Esophagus squamous epithelium (tissue), 5 donors: ENCODE measurements around the gene GRIN2C. TPM values are rescaled to one million over a fixed set of nuclear protein-coding genes. Genes with fewer than 3 reads are reported as not detected.
A peak's percentile ranks its signal among the peaks of the same experiment; 100 is the strongest.

ENCODE experiments used
- DNase-seq: peaks from one replicate; lab custom pipeline; 2025; lab: John Stamatoyannopoulos, UW
- H3K27ac ChIP-seq, 4 donors: fragments of 200-600 bp; sonication (generic); one replicate each; pipeline ENCODE4 v1.5.1; 2016 to 2019; ENCODE audit warnings: mild to moderate bottlenecking in 1 of 4
- H3K27me3 ChIP-seq, 4 donors: fragments of 200-600 bp; sonication (generic); 1 replicate in 3 of 4; 2 replicates in 1 of 4; pipeline versions ENCODE4 v1.5.1 to v1.6.0; 2017 to 2021; ENCODE audit warnings: antibody characterized with exemption in 1 of 4
- H3K36me3 ChIP-seq, 3 donors: fragments of 200-600 bp; sonication (generic); one replicate each; pipeline ENCODE4 v1.5.1; 2016 to 2019
- H3K4me1 ChIP-seq, 3 donors: fragments of 200-600 bp; sonication (generic); one replicate each; pipeline ENCODE4 v1.5.1; 2017 to 2019
- H3K4me3 ChIP-seq, 4 donors: fragments of 200-600 bp; sonication (generic); 1 replicate in 3 of 4; 2 replicates in 1 of 4; pipeline ENCODE4 v1.5.1; 2016 to 2019; ENCODE audit warnings: mild to moderate bottlenecking in 2 of 4, moderate library complexity in 1 of 4
- H3K9me3 ChIP-seq, 3 donors: fragments of 200-600 bp; sonication (generic); one replicate each; pipeline ENCODE4 v1.5.1; 2016 to 2019
- POLR2A ChIP-seq, 4 donors: fragments of 450-650 bp; IDR thresholded peaks; one replicate each; pipeline ENCODE4 v1.6.1; 2017; ENCODE audit warnings: antibody characterized with exemption in 4 of 4, mild to moderate bottlenecking in 4 of 4, moderate library complexity in 3 of 4
- WGBS, 2 donors: methylation state at CpG; one replicate each; pipeline ENCODE4 v1.1.5; 2018; 5-methylcytosine and 5-hydroxymethylcytosine counted together
- intact Hi-C: fragments of 100-400 bp; cut with DNase I; formaldehyde crosslinking; loops from one replicate; pipeline ENCODE4 v1.15.0; 2022
- total RNA-seq, 4 donors: library from RNA; depleted of rRNA; stranded (reverse); fragments of >200 nt; gene quantifications; one replicate each; pipeline ENCODE4 v1.1.0, GENCODE V29; 2016
- TF ChIP-seq, protein P1 (sequence below), 6 experiments: fragments of 450-650 bp in 4 of 6; fragments of 200-600 bp in 2 of 6; sonication (generic) in 2 of 6; IDR thresholded peaks; one replicate each; pipeline ENCODE4 v1.5.1; 2016 to 2019; ENCODE audit warnings: antibody characterized with exemption in 6 of 6, mild to moderate bottlenecking in 4 of 6, moderate library complexity in 4 of 6
- donor health status: DM: yes; HTN: yes; CAD: no.

Gene GRIN2C
- total RNA-seq, 4 donors from 2014 or later, result 0.13 to 4.6 (median 0.19) TPM; not detected in 1

DNA sequence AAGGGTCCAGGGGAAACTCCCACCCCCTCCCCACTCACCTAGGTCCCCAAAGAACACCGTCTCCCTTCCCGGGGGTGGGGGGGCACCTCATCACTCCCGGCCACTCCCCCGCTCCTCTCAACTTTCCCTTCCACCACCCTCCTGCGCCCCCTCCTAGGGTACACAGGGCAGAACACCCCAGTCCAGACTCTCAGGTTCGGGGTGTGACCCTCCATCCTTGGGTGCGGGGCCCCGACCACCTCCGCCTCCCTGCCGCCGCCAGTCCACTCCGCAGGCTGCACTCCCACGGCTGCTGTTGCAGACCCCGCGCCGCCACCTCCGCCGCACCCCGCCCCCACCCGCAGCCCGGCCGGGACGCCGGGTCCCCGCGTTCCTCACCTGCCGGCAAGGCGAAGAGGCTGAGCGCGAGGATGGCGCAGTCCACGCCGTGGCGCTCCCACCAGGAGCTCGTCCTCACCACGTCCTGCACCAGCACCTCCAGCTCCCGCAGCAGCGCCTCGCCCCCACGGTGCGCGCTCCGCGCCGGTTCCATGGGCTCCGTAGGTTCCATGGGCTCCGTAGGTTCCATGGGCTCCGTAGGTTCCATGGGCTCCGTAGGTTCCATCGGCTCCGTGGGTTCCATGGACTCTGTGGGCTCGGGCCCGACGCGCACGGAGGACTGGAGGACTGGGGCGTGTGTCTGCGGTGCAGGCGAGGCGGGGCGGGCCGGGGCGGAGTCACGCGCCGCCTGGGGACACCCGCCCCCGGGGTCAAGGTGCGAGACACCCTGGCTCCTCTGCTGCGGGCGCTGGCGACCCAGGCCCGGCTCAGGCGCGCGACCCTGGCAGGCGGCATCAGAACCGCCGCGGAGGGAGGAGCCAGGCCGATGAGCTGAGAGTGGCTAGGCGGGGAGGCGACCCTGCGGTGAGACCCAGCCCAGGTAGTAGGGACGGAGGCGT is 33.6 kb upstream of the GRIN2C start, which contains the start of gene FADS6:
Gene FADS6, minus strand, starts transcription at position 660 of the 938 bp plus-strand sequence. Its CDS starts 38 bp downstream, at position 622.
- no peak for TF ChIP-seq POLR2A (IDR thresholded peaks at IDR 0.05)
- Histone ChIP-seq H3K4me1 (peaks cover 9 to 19% (median 10%) of the 10 kb centered on the region in 3 donors), H3K27me3 (peaks cover 0 to 65% (median 3%) of the 10 kb centered on the region in 4 donors), H3K36me3 (no peaks in the 10 kb centered on the region), H3K27ac (no peak within 1 kb of the TSS), H3K9me3 (no peaks in the 10 kb centered on the region), H3K4me3 (peak within 1 kb of the TSS; percentile 24 to 65 (median 48))
- 0 to 12% methylated on average over 2 to 14 of the region's 86 CpGs for WGBS, 2 donors
- intact Hi-C loops, result no loop called here
- no peak for DNase-seq

DNA sequence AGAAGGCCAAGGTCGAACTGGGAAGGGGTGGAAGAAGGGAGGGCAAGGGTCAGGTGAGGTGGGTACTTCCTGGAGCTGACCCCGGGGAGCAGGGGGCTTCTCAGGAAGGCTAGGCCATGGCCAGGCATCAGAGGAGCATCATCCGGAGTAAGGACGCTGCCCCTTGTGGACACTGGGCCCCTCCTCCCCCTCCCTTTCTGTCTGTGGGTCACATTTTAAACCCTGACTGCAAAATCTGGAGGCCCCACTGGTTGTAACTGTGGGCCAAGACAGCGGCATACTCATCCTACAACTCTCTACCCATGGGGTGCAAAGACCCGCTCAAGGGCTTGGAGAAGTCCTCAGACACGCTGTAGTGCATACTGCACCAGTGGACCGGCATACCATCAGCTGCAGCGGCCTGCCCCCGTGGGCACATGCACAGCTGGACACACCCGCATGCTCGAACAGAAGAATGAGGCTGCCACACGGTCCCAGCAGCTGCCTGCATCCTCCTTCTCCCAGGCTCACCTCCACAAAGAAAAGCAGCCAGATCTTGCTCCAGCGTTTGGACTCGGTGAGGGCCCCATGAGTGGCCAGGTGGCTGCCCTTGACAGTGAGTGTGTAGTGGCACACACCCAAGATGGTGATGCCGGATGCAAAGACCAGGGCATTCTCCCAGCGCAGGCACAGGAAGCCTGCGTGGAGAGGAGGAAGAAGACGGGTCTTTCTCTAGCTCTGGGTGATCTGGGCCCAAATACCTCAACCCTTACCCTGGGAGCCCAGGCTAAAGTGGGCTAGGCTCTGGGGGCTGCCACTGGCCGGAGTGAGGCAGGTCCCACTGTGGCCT is 32.5 kb upstream of the GRIN2C start:
- H3K9me3 ChIP-seq, result no peaks in the 10 kb centered on the region
- intact Hi-C loops, result no loop called here
- peaks cover 0 to 71% (median 3%) of the 10 kb centered on the region in 4 donors for H3K27me3 ChIP-seq
- H3K4me1 ChIP-seq, result peaks cover 9 to 15% (median 10%) of the 10 kb centered on the region in 3 donors
- TF ChIP-seq POLR2A (IDR thresholded peaks at IDR 0.05), result no peak
- TF ChIP-seq, protein P1, sequence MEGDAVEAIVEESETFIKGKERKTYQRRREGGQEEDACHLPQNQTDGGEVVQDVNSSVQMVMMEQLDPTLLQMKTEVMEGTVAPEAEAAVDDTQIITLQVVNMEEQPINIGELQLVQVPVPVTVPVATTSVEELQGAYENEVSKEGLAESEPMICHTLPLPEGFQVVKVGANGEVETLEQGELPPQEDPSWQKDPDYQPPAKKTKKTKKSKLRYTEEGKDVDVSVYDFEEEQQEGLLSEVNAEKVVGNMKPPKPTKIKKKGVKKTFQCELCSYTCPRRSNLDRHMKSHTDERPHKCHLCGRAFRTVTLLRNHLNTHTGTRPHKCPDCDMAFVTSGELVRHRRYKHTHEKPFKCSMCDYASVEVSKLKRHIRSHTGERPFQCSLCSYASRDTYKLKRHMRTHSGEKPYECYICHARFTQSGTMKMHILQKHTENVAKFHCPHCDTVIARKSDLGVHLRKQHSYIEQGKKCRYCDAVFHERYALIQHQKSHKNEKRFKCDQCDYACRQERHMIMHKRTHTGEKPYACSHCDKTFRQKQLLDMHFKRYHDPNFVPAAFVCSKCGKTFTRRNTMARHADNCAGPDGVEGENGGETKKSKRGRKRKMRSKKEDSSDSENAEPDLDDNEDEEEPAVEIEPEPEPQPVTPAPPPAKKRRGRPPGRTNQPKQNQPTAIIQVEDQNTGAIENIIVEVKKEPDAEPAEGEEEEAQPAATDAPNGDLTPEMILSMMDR (IDR thresholded peaks at IDR 0.05), result no peak
- WGBS, 2 donors, result 67 to 68% methylated on average over 5 to 8 of the region's 20 CpGs
- H3K4me3 ChIP-seq, result peak overlapping the region in 1 of 4 donors; percentile 65
- H3K27ac ChIP-seq, result no peak overlapping the region
- DNase-seq, result no peak
- H3K36me3 ChIP-seq, result no peaks in the 10 kb centered on the region

- H3K4me3 ChIP-seq, result no peak overlapping the region
- WGBS, 2 donors, result 86 to 100% methylated on average over 5 to 7 of the region's 7 CpGs
- no peak for TF ChIP-seq POLR2A (IDR thresholded peaks at IDR 0.05)
- TF ChIP-seq, protein P1 (IDR thresholded peaks at IDR 0.05), result no peak
- no peaks in the 10 kb centered on the region for H3K9me3 ChIP-seq
- intact Hi-C loops, result no loop called here
- peaks cover 9 to 15% (median 10%) of the 10 kb centered on the region in 3 donors for H3K4me1 ChIP-seq
- H3K36me3 ChIP-seq, result no peaks in the 10 kb centered on the region
- DNase-seq, result no peak
- H3K27ac ChIP-seq, result no peak overlapping the region
- peaks cover 0 to 61% (median 3%) of the 10 kb centered on the region in 4 donors for H3K27me3 ChIP-seq
Measured at GRCh38 chr17:74890554-74890953, 30.9 kb upstream of the GRIN2C start.

DNA sequence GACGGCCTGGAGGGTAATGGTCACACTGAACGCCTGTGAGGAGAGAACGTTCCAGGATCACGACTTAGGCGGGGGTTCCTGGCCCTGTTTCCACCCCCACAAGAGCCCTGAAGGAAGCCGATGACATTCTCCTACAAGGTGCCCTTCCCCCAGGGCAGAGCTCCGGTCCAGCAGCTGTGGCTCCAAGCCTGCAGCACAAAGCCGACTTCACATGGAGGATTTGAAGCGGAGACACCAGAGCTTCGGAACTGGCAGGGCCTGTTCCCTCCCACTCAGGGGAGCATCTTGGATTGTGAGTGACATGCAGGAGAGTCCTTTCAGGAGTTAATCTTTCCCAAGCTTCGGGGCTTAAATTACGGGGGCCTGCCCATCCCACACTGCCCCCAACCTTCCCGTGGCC is 28.8 kb upstream of the GRIN2C start:
- intact Hi-C loops, result no loop called here
- TF ChIP-seq, protein P1 (IDR thresholded peaks at IDR 0.05), result no peak
- no peak for TF ChIP-seq POLR2A (IDR thresholded peaks at IDR 0.05)
- 48 to 72% methylated on average over 8 to 10 of the region's 13 CpGs for WGBS, 2 donors

GRCh38 chr17:74883241-74883745 is 23.6 kb upstream of the GRIN2C start:
- whole genome bisulfite sequencing, 2 donors, result 79 to 83% methylated on average over 13 to 15 of the region's 15 CpGs
- no peaks in the 10 kb centered on the region for H3K36me3 ChIP-seq
- DNase-seq, result no peak
- intact Hi-C loops, result no loop called here
- no peak overlapping the region for H3K4me3 ChIP-seq
- no peak overlapping the region for H3K27ac ChIP-seq
- TF ChIP-seq, protein P1 (IDR thresholded peaks at IDR 0.05), result no peak
- TF ChIP-seq POLR2A (IDR thresholded peaks at IDR 0.05), result no peak
- H3K9me3 ChIP-seq, result no peaks in the 10 kb centered on the region
- peaks cover 0 to 5% (median 2%) of the 10 kb centered on the region in 3 donors for H3K4me1 ChIP-seq
- peaks cover 0 to 25% (median 0%) of the 10 kb centered on the region in 4 donors for H3K27me3 ChIP-seq

More for the DNA sequence above, 28.8 kb upstream of the GRIN2C start:
- Histone ChIP-seq H3K4me3 (no peak overlapping the region), H3K27ac (no peak overlapping the region), H3K27me3 (peaks cover 0 to 41% (median 3%) of the 10 kb centered on the region in 4 donors), H3K9me3 (no peaks in the 10 kb centered on the region), H3K4me1 (peaks cover 5 to 10% (median 5%) of the 10 kb centered on the region in 3 donors), H3K36me3 (no peaks in the 10 kb centered on the region)
- no peak for DNase-seq
